HepG2 (cell line): ENCODE measurements around the gene HES1. TPM values are rescaled to one million over a fixed set of nuclear protein-coding genes. Genes with fewer than 3 reads are reported as not detected.
A peak's percentile ranks its signal among the peaks of the same experiment; 100 is the strongest.

Experiments used
- ARID5B ChIP-seq: IDR thresholded peaks from 2 replicates; pipeline ENCODE4 v1.4.0; 2020; ENCODE audit warnings: mild to moderate bottlenecking, missing genetic modification reagents
- DMAP1 ChIP-seq: IDR thresholded peaks from 2 replicates; pipeline ENCODE4 v1.6.1; 2016
- NR2C2 ChIP-seq: sonication (generic); formaldehyde crosslinking; IDR thresholded peaks from 2 replicates; pipeline ENCODE4 v1.4.0; 2020; ENCODE audit warnings: missing genetic modification reagents, mild to moderate bottlenecking, moderate library complexity, borderline replicate concordance
- SIX1 ChIP-seq: sonication (generic); formaldehyde crosslinking; IDR thresholded peaks from 2 replicates; pipeline ENCODE4 v1.4.0; 2020; ENCODE audit warnings: missing genetic modification reagents, borderline replicate concordance
- SRSF9 ChIP-seq: fragments of 200-400 bp; formaldehyde crosslinking; IDR thresholded peaks from 2 replicates; pipeline ENCODE4 v1.6.1; 2018; ENCODE audit warnings: borderline replicate concordance, mild to moderate bottlenecking, low read depth, low read length; ENCODE audit not compliant: insufficient read depth, poor library complexity, severe bottlenecking
- STAG1 ChIP-seq: sonication (generic); formaldehyde crosslinking; IDR thresholded peaks from 2 replicates; pipeline ENCODE4 v1.4.0; 2020; ENCODE audit warnings: missing genetic modification reagents
- ZFP36L1 ChIP-seq: sonication (generic); formaldehyde crosslinking; IDR thresholded peaks from 2 replicates; pipeline ENCODE4 v1.8.0; 2022; ENCODE audit warnings: mild to moderate bottlenecking, missing genetic modification reagents, moderate library complexity
- ZNF234 ChIP-seq: sonication (generic); formaldehyde crosslinking; conservative IDR thresholded peaks from 2 replicates; pipeline ENCODE4 v1.5.1; 2020; ENCODE audit warnings: mild to moderate bottlenecking, missing genetic modification reagents
- ZNF646 ChIP-seq: sonication (generic); formaldehyde crosslinking; IDR thresholded peaks from 2 replicates; pipeline ENCODE4 v1.9.0; 2021; ENCODE audit warnings: mild to moderate bottlenecking, missing genetic modification reagents
- polyA plus RNA-seq, 8 experiments: library from polyadenylated mRNA; depleted of rRNA in 3 of 8; stranded (reverse) in 7 of 8; unstranded in 1 of 8; fragments of >200 nt; fragmentation: Illumina TruSeq in 4 of 8; extraction: Trizol in 4 of 8; gene quantifications; 2 replicates each; pipeline versions ENCODE4 v1.2.1 to v1.2.3, GENCODE V29; 2011 to 2016; ENCODE audit warnings: low read depth in 4 of 8, missing spikeins in 1 of 8, mixed read lengths in 1 of 8; ENCODE audit not compliant: insufficient read depth in 1 of 8
- total RNA-seq, 5 experiments: library from RNA; depleted of rRNA; stranded (reverse); fragments of >200 nt; fragmentation: Illumina TruSeq; extraction: Trizol; gene quantifications; 2 replicates each; pipeline ENCODE4 v1.2.3, GENCODE V29; 2016; ENCODE audit warnings: low read depth in 1 of 5
- TF ChIP-seq, protein P1 (sequence below): sonication (generic); formaldehyde crosslinking; IDR thresholded peaks from 2 replicates; pipeline ENCODE4 v1.8.0; 2022; ENCODE audit warnings: mild to moderate bottlenecking, missing genetic modification reagents

Gene HES1
- total and polyA plus RNA-seq, 2 of the 13 experiments (the other 11 are each of a cell fraction or from before 2014, with no cell fraction given): 15.4 to 19.8 TPM

DNA sequence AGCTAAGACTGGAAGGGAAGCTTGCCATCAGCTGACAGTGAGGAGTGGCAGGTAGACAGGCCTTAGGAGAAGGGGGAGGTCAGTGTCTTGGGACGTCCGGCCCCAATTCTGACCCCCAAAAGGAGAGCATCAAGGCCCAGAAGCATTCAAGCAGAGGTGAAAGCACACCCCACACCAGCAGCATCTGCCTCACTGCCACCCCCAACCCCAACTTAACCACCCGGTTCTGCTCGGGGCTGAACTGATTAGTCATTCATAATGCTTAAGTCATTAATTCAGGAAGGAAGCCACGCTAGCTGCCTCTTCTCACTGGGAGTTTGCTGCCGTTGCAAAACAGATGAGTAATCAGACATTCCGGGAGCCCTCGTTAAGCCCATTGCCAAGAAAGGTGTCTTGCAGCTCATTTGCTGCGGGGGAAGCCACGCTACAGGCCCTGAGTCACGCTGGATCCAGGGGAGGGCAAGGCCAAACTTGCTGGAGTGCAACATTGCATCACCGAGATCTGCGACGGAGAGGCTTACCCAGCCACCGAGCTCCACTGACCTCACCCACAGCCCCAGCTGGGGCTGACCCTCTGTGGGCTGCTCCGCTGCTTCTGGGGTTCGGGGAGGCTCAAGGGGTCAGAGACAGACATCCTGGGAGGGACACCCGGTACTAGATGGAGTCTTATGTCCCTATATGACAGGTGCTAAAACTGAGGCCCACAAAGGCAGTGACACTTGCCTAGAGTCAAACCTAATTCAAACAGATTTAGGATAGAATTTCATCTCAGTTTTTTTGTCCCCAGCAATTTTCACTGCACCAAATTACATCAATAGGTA lies 46.4 kb upstream of the HES1 start (continued):
- TF ChIP-seq ZNF646 (CRISPR knock-in tag) (0 out of 2 replicates have a peak, but pooled peaks have one; percentile 31), DMAP1 (0 out of 2 replicates have a peak, but pooled peaks have one; percentile 23), ARID5B (CRISPR knock-in tag) (peak; percentile 79), SRSF9 (no peak), STAG1 (CRISPR knock-in tag) (0 out of 2 replicates have a peak, but pooled peaks have one; percentile 9), ZNF234 (CRISPR knock-in tag) (no peak), NR2C2 (CRISPR knock-in tag) (peak; percentile 69; the same call in 1 of the 2 replicates), ZFP36L1 (CRISPR knock-in tag) (no peak), SIX1 (no peak)
- TF ChIP-seq, protein P1, sequence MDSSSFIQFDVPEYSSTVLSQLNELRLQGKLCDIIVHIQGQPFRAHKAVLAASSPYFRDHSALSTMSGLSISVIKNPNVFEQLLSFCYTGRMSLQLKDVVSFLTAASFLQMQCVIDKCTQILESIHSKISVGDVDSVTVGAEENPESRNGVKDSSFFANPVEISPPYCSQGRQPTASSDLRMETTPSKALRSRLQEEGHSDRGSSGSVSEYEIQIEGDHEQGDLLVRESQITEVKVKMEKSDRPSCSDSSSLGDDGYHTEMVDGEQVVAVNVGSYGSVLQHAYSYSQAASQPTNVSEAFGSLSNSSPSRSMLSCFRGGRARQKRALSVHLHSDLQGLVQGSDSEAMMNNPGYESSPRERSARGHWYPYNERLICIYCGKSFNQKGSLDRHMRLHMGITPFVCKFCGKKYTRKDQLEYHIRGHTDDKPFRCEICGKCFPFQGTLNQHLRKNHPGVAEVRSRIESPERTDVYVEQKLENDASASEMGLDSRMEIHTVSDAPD (CRISPR knock-in tag): peak; percentile 21; the same call in 1 of the 2 replicates
